ENCODE results near the gene LEFTY1.

Gene LEFTY1

DNA sequence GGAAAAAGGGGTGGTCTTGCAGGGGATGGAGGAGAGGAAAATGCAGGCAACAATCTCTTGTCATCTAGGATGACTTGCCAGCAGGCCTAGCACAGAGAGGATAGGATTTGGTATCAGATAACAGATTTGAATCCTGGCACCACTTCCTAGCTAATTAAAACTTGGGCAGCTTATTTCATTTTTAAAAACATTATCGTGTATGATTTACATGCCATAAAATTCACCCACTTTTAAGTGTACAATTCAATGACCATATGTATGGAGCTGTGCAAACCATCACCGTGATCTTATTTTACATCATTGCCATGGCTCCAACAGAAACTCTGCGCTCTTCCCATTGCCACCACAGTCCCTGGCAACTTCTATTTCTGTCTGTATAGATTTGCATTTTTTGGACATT lies 28.2 kb upstream of the LEFTY1 start:
- peaks cover 39% of the 10 kb centered on the region; the same call in 1 of the 2 replicates for H4K20me1 ChIP-seq
- no peaks in the 10 kb centered on the region for H3K27me3 ChIP-seq
- H3K36me3 ChIP-seq: peaks cover 97% of the 10 kb centered on the region
- no peaks in the 10 kb centered on the region for H3K9me3 ChIP-seq
- no peak overlapping the region for H3K4me3 ChIP-seq
- H3K9ac ChIP-seq: no peak overlapping the region
- H3K4me1 ChIP-seq: peaks cover 30% of the 10 kb centered on the region
- no peak overlapping the region for H3K27ac ChIP-seq
- no peak for TF ChIP-seq Cebpa-rat (IDR thresholded peaks at IDR 0.05)
- H3K4me2 ChIP-seq: no peak overlapping the region

DNA sequence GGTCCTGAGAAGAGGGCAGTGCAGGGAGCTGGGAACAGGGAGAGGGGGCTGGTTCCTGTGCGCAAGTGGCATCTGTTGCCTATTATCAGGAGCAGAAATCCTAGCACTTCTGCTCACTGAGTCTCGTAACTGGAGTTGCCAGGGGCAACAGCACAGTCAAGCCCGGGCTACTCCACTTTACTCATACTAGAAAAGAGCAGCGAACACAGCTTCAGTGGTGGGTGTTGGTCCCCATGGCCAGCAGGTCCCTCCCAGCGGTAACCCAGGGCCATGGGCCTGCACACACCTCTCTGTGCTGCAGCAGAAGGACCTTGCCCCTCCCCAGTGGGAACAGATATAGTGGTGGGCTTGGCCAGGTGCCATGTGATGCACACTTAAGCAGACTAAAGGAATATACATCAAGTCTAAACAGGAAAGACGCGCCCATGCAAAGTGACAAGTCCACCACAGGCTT lies 26.6 kb upstream of the LEFTY1 start:
- peaks cover 15% of the 10 kb centered on the region for H3K4me1 ChIP-seq
- peaks cover 93% of the 10 kb centered on the region for H3K36me3 ChIP-seq
- H3K27me3 ChIP-seq: no peaks in the 10 kb centered on the region
- no peak overlapping the region for H3K27ac ChIP-seq
- H3K4me2 ChIP-seq: no peak overlapping the region
- H3K9ac ChIP-seq: no peak overlapping the region
- no peak for TF ChIP-seq Cebpa-rat (IDR thresholded peaks at IDR 0.05)
- H4K20me1 ChIP-seq: peaks cover 24% of the 10 kb centered on the region; the same call in 1 of the 2 replicates
- no peak overlapping the region for H3K4me3 ChIP-seq
- no peaks in the 10 kb centered on the region for H3K9me3 ChIP-seq

DNA sequence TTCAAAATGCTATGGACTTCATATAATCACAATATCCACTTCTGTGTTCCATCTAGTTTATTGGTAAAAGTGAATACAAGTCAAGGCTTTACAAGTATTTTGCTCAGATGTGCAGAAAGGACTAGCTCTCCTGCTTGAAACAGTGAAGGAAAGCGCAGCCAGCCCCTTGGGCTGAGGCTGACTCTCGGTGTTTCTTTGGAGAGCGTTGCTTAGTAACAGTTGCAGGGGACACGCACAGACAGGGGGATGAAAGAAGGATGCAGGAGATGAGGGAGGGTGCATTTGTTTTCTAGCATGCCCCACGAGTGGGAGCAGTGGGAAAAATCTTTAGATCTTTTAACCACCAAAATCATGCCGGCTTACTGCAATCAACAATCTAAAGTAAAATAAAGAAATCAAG lies 26.0 kb upstream of the LEFTY1 start:
- peaks cover 20% of the 10 kb centered on the region; the same call in 1 of the 2 replicates for H4K20me1 ChIP-seq
- no peak overlapping the region for H3K27ac ChIP-seq
- no peak overlapping the region for H3K4me2 ChIP-seq
- H3K4me3 ChIP-seq: no peak overlapping the region
- H3K36me3 ChIP-seq: peaks cover 88% of the 10 kb centered on the region
- H3K27me3 ChIP-seq: no peaks in the 10 kb centered on the region
- no peak overlapping the region for H3K9ac ChIP-seq
- H3K4me1 ChIP-seq: peaks cover 8% of the 10 kb centered on the region
- no peaks in the 10 kb centered on the region for H3K9me3 ChIP-seq
- TF ChIP-seq Cebpa-rat (IDR thresholded peaks at IDR 0.05): no peak

DNA sequence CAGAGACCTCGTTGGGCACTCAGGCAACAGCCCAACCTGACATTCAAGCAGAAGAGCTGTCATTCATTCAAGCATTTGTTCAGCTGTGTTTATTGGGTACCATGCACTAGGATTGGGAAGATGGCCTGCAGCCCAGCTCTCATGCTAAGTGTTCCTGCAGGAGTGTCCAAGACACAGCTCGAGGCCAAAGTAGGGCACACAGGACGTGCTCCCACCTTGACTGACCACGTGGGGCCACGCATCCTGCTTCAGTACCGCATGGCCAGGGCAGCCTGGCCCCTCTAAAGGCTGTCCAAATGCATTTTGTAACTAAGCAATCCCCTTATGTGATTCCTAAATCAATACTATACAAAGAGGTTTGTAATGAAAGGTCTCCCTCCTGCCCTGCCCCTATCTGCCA lies 25.4 kb upstream of the LEFTY1 start:
- no peak for TF ChIP-seq Cebpa-rat (IDR thresholded peaks at IDR 0.05)
- H3K4me2 ChIP-seq: no peak overlapping the region
- H3K36me3 ChIP-seq: peaks cover 83% of the 10 kb centered on the region
- no peaks in the 10 kb centered on the region for H3K27me3 ChIP-seq
- no peak overlapping the region for H3K9ac ChIP-seq
- H4K20me1 ChIP-seq: peaks cover 14% of the 10 kb centered on the region; the same call in 1 of the 2 replicates
- H3K4me1 ChIP-seq: peaks cover 8% of the 10 kb centered on the region
- H3K9me3 ChIP-seq: no peaks in the 10 kb centered on the region
- no peak overlapping the region for H3K27ac ChIP-seq
- no peak overlapping the region for H3K4me3 ChIP-seq

DNA sequence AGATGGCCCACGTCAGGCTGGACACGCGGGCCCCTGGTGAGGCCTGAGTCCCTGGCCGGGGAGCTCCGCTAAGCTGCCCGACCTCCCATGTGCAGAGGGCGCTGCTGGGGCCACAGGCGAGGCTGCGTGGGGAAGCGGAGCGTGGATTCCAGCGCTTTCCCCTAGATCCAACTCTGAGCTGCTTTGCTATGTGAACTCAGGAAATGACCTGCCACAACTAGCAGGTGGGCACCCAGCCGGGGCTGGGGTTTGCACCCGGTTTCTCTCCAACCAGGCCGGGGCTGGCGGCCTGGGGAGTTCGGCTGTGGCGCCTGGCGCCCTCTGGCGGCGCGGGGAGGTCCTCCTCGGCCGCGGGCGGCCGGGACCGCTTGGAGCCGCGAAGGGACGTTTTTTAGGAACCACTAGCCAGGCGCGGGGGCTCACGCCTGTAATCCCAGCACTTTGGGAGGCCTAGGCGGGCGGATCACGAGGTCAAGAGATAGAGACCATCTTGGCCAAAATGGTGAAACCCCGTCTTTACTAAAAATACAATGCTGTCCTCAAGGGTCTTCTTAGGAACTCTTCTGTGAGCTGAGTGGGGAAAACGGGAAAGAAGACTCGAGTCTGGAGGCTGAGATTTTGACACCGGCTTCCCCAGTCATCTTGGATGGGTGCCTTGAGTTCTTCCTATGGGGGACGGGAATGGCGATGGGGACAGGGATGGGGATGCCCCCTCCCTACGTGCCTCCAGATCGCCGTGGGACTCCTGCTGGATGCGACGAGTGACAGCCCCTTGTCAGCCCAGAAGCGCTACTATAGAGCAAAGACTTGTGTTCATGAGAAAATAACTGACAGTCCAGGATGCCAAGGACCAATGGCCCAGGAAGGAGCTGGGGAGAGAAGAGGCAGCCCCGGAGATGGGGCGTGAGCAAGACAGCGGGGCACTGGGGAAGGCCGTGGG lies 22.5 kb upstream of the LEFTY1 start:
- no peak overlapping the region for H3K27ac ChIP-seq
- H3K9me3 ChIP-seq: no peaks in the 10 kb centered on the region
- H3K36me3 ChIP-seq: peaks cover 53% of the 10 kb centered on the region
- no peak overlapping the region for H3K9ac ChIP-seq
- no peak overlapping the region for H3K4me2 ChIP-seq
- TF ChIP-seq Cebpa-rat (IDR thresholded peaks at IDR 0.05): no peak
- H3K4me1 ChIP-seq: peaks cover 8% of the 10 kb centered on the region
- peaks cover 10% of the 10 kb centered on the region; the same call in 1 of the 2 replicates for H4K20me1 ChIP-seq
- no peaks in the 10 kb centered on the region for H3K27me3 ChIP-seq
- H3K4me3 ChIP-seq: no peak overlapping the region

DNA sequence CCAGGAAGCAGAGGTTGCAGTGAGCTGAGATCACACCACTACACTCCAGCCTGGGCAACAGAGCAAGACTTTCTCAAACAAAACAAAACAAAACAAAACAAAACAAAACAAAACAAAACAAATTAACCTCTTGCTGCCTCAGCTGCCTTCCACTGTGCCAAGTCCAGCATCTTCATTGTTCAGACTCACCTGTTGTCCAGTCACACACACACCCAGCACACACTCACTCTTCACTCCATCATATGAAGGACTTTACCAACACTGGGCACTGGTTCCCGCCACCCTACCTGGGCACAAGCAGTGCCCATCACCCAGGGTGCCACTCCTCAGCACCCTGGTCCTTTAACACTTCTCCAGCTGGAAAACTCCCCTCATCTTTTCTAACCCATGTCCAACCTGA lies 20.5 kb upstream of the LEFTY1 start:
- Histone ChIP-seq H3K36me3 (peaks cover 34% of the 10 kb centered on the region), H3K9ac (no peak overlapping the region), H3K4me3 (no peak overlapping the region), H3K9me3 (no peaks in the 10 kb centered on the region), H3K4me1 (peaks cover 15% of the 10 kb centered on the region), H4K20me1 (no peaks in the 10 kb centered on the region), H3K4me2 (no peak overlapping the region; the same call in 1 of the 2 replicates), H3K27me3 (no peaks in the 10 kb centered on the region), H3K27ac (no peak overlapping the region)
- no peak for TF ChIP-seq Cebpa-rat (IDR thresholded peaks at IDR 0.05)

DNA sequence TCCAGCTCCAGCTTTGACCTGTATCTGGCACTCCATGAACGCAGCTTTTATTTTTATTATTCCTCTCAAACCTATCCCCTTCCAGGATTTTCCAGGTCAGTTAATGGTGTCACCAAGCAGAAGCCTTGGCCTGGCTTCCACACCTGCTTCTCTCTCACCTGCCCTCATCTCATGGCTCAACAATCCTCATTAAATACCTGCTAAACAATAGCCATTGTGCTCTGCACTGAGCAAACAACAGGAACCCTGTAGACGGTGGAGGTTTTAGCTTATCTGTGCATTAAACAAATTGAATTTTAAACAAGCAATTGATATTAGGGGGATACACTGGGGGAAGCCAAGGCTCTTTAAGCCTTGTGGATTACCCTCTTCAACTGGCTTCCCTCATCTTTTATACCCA lies 19.8 kb upstream of the LEFTY1 start:
- Histone ChIP-seq H3K4me1 (peaks cover 15% of the 10 kb centered on the region), H4K20me1 (no peaks in the 10 kb centered on the region), H3K9ac (no peak overlapping the region), H3K4me3 (no peak overlapping the region), H3K4me2 (no peak overlapping the region), H3K27ac (no peak overlapping the region), H3K36me3 (peaks cover 28% of the 10 kb centered on the region), H3K27me3 (no peaks in the 10 kb centered on the region), H3K9me3 (no peaks in the 10 kb centered on the region)
- no peak for TF ChIP-seq Cebpa-rat (IDR thresholded peaks at IDR 0.05)

DNA sequence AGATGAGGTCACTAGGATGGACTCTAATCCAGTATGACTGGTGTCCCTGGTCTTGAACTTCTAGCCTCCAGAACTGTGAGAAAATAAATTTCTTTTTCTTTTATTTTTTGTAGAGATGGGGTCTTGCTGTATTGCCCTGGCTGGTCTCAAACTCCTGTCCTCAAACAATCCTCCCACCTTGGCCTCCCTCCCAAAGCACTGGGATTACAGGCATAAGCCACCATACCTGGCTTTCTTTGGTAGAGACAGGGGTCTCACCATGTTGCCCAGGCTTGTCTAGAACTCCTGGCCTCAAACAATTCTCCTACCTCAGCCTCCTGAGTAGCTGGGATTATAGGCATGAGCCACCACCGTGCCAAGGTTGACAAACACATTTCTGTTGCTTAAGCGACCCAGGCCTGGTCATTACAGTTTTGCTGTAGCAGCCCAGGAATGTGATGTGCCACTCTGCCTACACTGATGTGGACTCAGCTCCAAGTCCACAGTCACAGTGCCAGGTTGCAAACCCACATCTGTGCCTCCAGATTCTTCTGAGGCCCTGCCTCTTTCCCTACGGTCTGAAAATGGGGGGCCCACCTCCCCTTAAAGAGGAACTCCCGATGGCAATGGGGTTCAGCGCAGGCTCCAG lies 19.2 kb upstream of the LEFTY1 start:
- H3K4me3 ChIP-seq: no peak overlapping the region
- no peaks in the 10 kb centered on the region for H4K20me1 ChIP-seq
- no peak for TF ChIP-seq Cebpa-rat (IDR thresholded peaks at IDR 0.05)
- H3K27me3 ChIP-seq: no peaks in the 10 kb centered on the region
- H3K9me3 ChIP-seq: no peaks in the 10 kb centered on the region
- no peak overlapping the region for H3K27ac ChIP-seq
- no peak overlapping the region for H3K9ac ChIP-seq
- no peak overlapping the region for H3K4me2 ChIP-seq
- H3K4me1 ChIP-seq: peaks cover 15% of the 10 kb centered on the region
- peaks cover 21% of the 10 kb centered on the region for H3K36me3 ChIP-seq

DNA sequence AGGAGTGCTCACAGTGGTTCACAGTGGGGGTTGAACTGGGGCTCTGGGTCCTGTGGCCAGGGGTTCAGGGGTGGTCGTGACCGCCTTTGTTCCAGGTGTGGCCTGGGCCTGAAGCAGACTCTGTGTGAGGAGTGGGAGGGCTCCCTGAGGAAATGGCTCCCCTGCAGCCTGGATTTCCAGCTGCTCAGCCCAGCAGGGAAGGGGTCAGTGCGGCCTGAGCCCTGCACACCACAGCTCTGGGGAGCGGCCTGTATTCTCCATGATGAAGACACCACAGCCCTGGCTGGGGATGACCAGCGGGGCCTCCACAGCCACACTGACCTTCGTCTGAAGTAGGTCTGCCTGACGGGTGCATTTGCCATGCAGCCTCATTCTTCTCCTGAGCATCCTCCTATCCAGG lies 18.4 kb upstream of the LEFTY1 start:
- Histone ChIP-seq H3K9me3 (no peaks in the 10 kb centered on the region), H3K4me2 (no peak overlapping the region), H3K4me3 (no peak overlapping the region), H3K36me3 (peaks cover 13% of the 10 kb centered on the region), H3K9ac (no peak overlapping the region), H3K27ac (no peak overlapping the region), H3K4me1 (peaks cover 15% of the 10 kb centered on the region), H4K20me1 (no peaks in the 10 kb centered on the region), H3K27me3 (no peaks in the 10 kb centered on the region)
- TF ChIP-seq Cebpa-rat (IDR thresholded peaks at IDR 0.05): no peak

DNA sequence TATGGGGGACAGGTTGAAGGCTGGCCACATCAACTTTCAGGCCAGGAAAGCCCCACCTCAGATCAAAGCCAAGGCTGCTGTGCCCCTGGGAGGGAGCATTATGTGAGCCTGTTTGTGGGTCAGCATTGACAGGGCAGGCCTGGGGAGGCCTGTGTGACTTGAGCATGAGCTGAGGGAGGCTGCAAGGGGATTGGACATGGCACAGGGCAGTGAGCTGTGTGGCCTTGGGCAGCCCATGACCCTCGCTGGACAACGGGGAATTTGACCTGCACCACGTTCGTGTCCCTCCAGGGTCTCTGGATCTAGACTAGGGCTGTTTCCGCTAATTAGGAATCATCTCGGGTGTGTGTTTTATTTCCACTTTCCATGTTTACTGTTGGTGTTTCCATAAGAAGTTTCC lies 17.5 kb upstream of the LEFTY1 start:
- no peak overlapping the region for H3K9ac ChIP-seq
- H3K27ac ChIP-seq: no peak overlapping the region
- H3K9me3 ChIP-seq: no peaks in the 10 kb centered on the region
- H3K4me3 ChIP-seq: no peak overlapping the region
- H3K27me3 ChIP-seq: no peaks in the 10 kb centered on the region
- H3K36me3 ChIP-seq: peaks cover 5% of the 10 kb centered on the region; the same call in 1 of the 2 replicates
- no peaks in the 10 kb centered on the region for H4K20me1 ChIP-seq
- H3K4me2 ChIP-seq: peak overlapping the region; percentile 39
- H3K4me1 ChIP-seq: peaks cover 15% of the 10 kb centered on the region
- TF ChIP-seq Cebpa-rat (IDR thresholded peaks at IDR 0.05): no peak

Data from BLaER1 (cell line).